Endothelial cell of umbilical vein (primary cell): ENCODE measurements around the gene JPT2. TPM values are rescaled to one million over a fixed set of nuclear protein-coding genes. Genes with fewer than 3 reads are reported as not detected.

Experiments used
- BruUV-seq: library from RNA; stranded (reverse); fragments of 400-500 nt; replicated peaks from 2 replicates; lab custom pipeline; 2021; lab: Mats Ljungman, UMichigan
- CTCF ChIA-PET: fragments of 300-600, 350-600 bp; sonication (Branson Sonifier 250); formaldehyde crosslinking; loops from one replicate; lab custom pipeline; 2021; ENCODE audit warnings: antibody characterized with exemption, inconsistent platforms; lab: Charles Lee
- POLR2A ChIA-PET: fragments of 300-600, 350-600 bp; sonication (Branson Sonifier 250); formaldehyde crosslinking; loops from one replicate; lab custom pipeline; 2021; ENCODE audit warnings: antibody characterized with exemption, inconsistent platforms; lab: Charles Lee
- DNase-seq: peaks from one replicate; pipeline ENCODE4 v3.0.0-alpha.2; 2011; ENCODE audit warnings: low read depth, low spot score
- FAIRE-seq: peaks from 2 replicates; lab custom pipeline; 2011; peaks lifted over from hg19 to GRCh38; lab: Jason Lieb, UNC
- H2AFZ ChIP-seq: 2 replicates; pipeline ENCODE4 v1.6.0; 2012; ENCODE audit warnings: low read depth, low read length, control low read depth, inconsistent platforms
- H3K27ac ChIP-seq: 2 replicates; pipeline ENCODE4 v1.5.1; 2011; ENCODE audit warnings: low read depth, mild to moderate bottlenecking, control low read depth, low read length, moderate library complexity; ENCODE audit not compliant: insufficient read depth
- H3K27me3 ChIP-seq, 2 experiments: 2 replicates each; pipeline versions ENCODE4 v1.6.0 to v1.6.1; 2011; ENCODE audit warnings: low read length in 2 of 2, mixed read lengths in 1 of 2; ENCODE audit not compliant: control insufficient read depth in 2 of 2, insufficient read depth in 2 of 2
- H3K36me3 ChIP-seq, 2 experiments: 2 replicates in 1 of 2; 3 replicates in 1 of 2; pipeline ENCODE4 v1.5.1; 2011; ENCODE audit warnings: low read length in 2 of 2, mild to moderate bottlenecking in 1 of 2, moderate library complexity in 1 of 2; ENCODE audit not compliant: control insufficient read depth in 2 of 2, insufficient read depth in 2 of 2; ENCODE audit errors: extremely low read depth in 1 of 2
- H3K4me1 ChIP-seq: 3 replicates; pipeline ENCODE4 v1.5.1; 2011; ENCODE audit warnings: mild to moderate bottlenecking, low read length; ENCODE audit not compliant: control insufficient read depth, insufficient read depth; ENCODE audit errors: extremely low read depth
- H3K4me2 ChIP-seq: 2 replicates; pipeline ENCODE4 v1.6.1; 2011; ENCODE audit warnings: low read length, control low read depth, mixed read lengths; ENCODE audit not compliant: insufficient read depth
- H3K4me3 ChIP-seq, 3 experiments: fragments of 200-600 bp in 1 of 3; sonication (generic), shearing (Covaris generic) in 1 of 3; replicated peaks in 1 of 3; 2 replicates each; pipeline ENCODE4 v1.5.1; 2011 to 2016; ENCODE audit warnings: control low read depth in 3 of 3, low read length in 3 of 3, mild to moderate bottlenecking in 2 of 3, inconsistent platforms in 1 of 3, low read depth in 1 of 3, moderate library complexity in 1 of 3; ENCODE audit not compliant: insufficient read depth in 1 of 3
- H3K79me2 ChIP-seq: 2 replicates; pipeline ENCODE4 v1.6.0; 2012; ENCODE audit warnings: low read length, inconsistent platforms; ENCODE audit not compliant: control insufficient read depth, insufficient read depth
- H3K9ac ChIP-seq: replicated peaks from 2 replicates; pipeline ENCODE3; 2011; ENCODE audit warnings: low read length, control low read depth; ENCODE audit not compliant: insufficient read depth; ENCODE audit errors: extremely low read depth
- H3K9me1 ChIP-seq: replicated peaks from 3 replicates; pipeline ENCODE4 v1.6.0; 2011; ENCODE audit warnings: mild to moderate bottlenecking, low read length; ENCODE audit not compliant: control insufficient read depth, insufficient read depth; ENCODE audit errors: extremely low read depth
- H3K9me3 ChIP-seq: replicated peaks from 2 replicates; pipeline ENCODE4 v1.5.1; 2012; ENCODE audit warnings: low read length, inconsistent platforms; ENCODE audit not compliant: control insufficient read depth, insufficient read depth
- H4K20me1 ChIP-seq: replicated peaks from 2 replicates; pipeline ENCODE3; 2011; ENCODE audit warnings: mild to moderate bottlenecking, low read length; ENCODE audit not compliant: control insufficient read depth, insufficient read depth; ENCODE audit errors: extremely low read depth
- EZH2 ChIP-seq: IDR thresholded peaks from 2 replicates; pipeline ENCODE4 v1.6.1; 2012; ENCODE audit warnings: borderline replicate concordance, low read depth, mild to moderate bottlenecking, moderate library complexity, low read length, inconsistent platforms; ENCODE audit not compliant: severe bottlenecking
- FOS ChIP-seq: IDR thresholded peaks from 2 replicates; pipeline ENCODE4 v1.6.1; 2011; ENCODE audit warnings: mild to moderate bottlenecking, low read length, moderate library complexity, borderline replicate concordance; ENCODE audit not compliant: insufficient read depth
- GATA2 ChIP-seq: IDR thresholded peaks from 2 replicates; pipeline ENCODE4 v1.7.0; 2011; ENCODE audit warnings: low read depth, mild to moderate bottlenecking, moderate library complexity, mixed read lengths, low read length; ENCODE audit not compliant: insufficient read length, insufficient read depth
- JUN ChIP-seq: IDR thresholded peaks from 2 replicates; pipeline ENCODE4 v1.6.1; 2011; ENCODE audit warnings: borderline replicate concordance, low read depth; ENCODE audit not compliant: insufficient read length, insufficient read depth
- MYC ChIP-seq: IDR thresholded peaks from one replicate; pipeline ENCODE4 v1.6.1; 2011; ENCODE audit warnings: mild to moderate bottlenecking, low read depth, low read length
- POLR2A ChIP-seq: IDR thresholded peaks from 2 replicates; pipeline ENCODE4 v1.6.1; 2012; ENCODE audit warnings: low read depth, mild to moderate bottlenecking, control low read depth, low read length
- POLR2AphosphoS5 ChIP-seq: IDR thresholded peaks from 2 replicates; pipeline ENCODE4 v1.6.1; 2012; ENCODE audit warnings: low read depth, mild to moderate bottlenecking, control low read depth, low read length, moderate library complexity; ENCODE audit not compliant: insufficient read depth
- dilution Hi-C: fragments of 300-500 bp; cut with MboI; formaldehyde crosslinking; loops from one replicate; pipeline ENCODE4 v1.15.0; 2019; ENCODE audit warnings: low sequenced_read_pairs; ENCODE audit not compliant: extremely low pct_ligation_motif_present
- intact Hi-C: fragments of 100-400 bp; cut with micrococcal nuclease; formaldehyde crosslinking; loops from one replicate; pipeline ENCODE4 v1.10.0; 2022
- polyA plus RNA-seq, 4 experiments: library from polyadenylated mRNA; depleted of rRNA in 3 of 4; stranded (reverse) in 3 of 4; unstranded in 1 of 4; fragments of >200 nt; gene quantifications; 2 replicates each; pipeline versions ENCODE4 v1.2.1 to v1.2.3, GENCODE V29; 2011 to 2012; ENCODE audit warnings: missing spikeins in 1 of 4
- total RNA-seq: library from RNA; stranded (reverse); gene quantifications from 2 replicates; pipeline ENCODE4 v1.2.3, GENCODE V29; 2021
- TF ChIP-seq, protein P1 (sequence below), 2 donors: IDR thresholded peaks; 1 replicate in 1 of 2; 2 replicates in 1 of 2; pipeline ENCODE4 v1.5.1; 2011; ENCODE audit warnings: low read length in 2 of 2, mild to moderate bottlenecking in 2 of 2, moderate library complexity in 2 of 2, control low read depth in 1 of 2, inconsistent platforms in 1 of 2, low read depth in 1 of 2; ENCODE audit not compliant: insufficient read depth in 1 of 2; ENCODE audit errors: extremely low read depth in 1 of 2
- TF ChIP-seq, protein P2 (sequence below): IDR thresholded peaks from 2 replicates; pipeline ENCODE4 v1.6.1; 2011; ENCODE audit not compliant: insufficient read depth, insufficient read length

The JPT2 gene
- total and polyA plus RNA-seq, 2 donors (not counting 3 experiments of a cell fraction or from before 2014, with no cell fraction given), result 35.8 to 93.3 TPM

DNA sequence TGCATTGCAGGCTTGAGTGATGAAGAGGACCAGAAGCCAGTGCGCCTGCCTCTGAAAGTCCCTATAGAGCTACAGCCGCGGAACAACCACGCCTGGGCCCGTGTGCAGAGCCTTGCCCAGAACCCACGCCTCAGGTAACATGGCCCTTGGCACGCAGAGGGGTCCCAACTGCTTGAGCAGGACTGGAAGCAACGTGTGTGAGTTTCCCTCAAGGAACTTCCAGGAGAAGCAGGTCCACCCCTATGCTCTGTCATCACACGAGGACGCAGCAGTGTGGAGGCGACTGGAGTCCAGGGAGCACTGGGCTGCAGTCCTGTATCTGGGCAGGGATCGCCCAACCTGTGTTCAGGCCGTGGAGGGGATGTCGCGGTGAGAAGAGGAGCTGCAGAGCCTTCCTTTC lies 25.1 kb upstream of the JPT2 start:
- H3K9me3 ChIP-seq, result no peaks in the 10 kb centered on the region
- dilution Hi-C loops (no loop called here), intact Hi-C loops (no loop called here)
- H3K9ac ChIP-seq, result no peak overlapping the region
- H2AFZ ChIP-seq, result no peak overlapping the region
- no peak for TF ChIP-seq FOS
- no peak for TF ChIP-seq JUN
- TF ChIP-seq, protein P1, sequence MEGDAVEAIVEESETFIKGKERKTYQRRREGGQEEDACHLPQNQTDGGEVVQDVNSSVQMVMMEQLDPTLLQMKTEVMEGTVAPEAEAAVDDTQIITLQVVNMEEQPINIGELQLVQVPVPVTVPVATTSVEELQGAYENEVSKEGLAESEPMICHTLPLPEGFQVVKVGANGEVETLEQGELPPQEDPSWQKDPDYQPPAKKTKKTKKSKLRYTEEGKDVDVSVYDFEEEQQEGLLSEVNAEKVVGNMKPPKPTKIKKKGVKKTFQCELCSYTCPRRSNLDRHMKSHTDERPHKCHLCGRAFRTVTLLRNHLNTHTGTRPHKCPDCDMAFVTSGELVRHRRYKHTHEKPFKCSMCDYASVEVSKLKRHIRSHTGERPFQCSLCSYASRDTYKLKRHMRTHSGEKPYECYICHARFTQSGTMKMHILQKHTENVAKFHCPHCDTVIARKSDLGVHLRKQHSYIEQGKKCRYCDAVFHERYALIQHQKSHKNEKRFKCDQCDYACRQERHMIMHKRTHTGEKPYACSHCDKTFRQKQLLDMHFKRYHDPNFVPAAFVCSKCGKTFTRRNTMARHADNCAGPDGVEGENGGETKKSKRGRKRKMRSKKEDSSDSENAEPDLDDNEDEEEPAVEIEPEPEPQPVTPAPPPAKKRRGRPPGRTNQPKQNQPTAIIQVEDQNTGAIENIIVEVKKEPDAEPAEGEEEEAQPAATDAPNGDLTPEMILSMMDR (IDR thresholded peaks at IDR 0.05; ENCODE audit: extremely low read depth in 1 of 2, insufficient read depth in 1 of 2, low read depth in 1 of 2, low read length in 2 of 2), result no peak
- no peak for TF ChIP-seq POLR2A
- ChIA-PET CTCF (interaction anchor here (1.0 kb wide), 1 partner anchor 16 kb away, joined by 4 read pairs; no protein-coding TSS in a partner anchor), POLR2A (no interaction called here)
- H4K20me1 ChIP-seq, result no peaks in the 10 kb centered on the region
- no peak overlapping the region for H3K4me2 ChIP-seq
- H3K27ac ChIP-seq, result no peak overlapping the region
- DNase-seq (no peak), FAIRE-seq (no peak)
- no peaks in the 10 kb centered on the region for H3K27me3 ChIP-seq
- no peak overlapping the region for H3K4me3 ChIP-seq
- no peaks in the 10 kb centered on the region for H3K4me1 ChIP-seq
- no peaks in the 10 kb centered on the region for H3K9me1 ChIP-seq
- no peaks in the 10 kb centered on the region for H3K79me2 ChIP-seq
- peaks cover 8 to 49% of the 10 kb centered on the region in 2 experiments for H3K36me3 ChIP-seq
- no TSS peak for BruUV-seq

DNA sequence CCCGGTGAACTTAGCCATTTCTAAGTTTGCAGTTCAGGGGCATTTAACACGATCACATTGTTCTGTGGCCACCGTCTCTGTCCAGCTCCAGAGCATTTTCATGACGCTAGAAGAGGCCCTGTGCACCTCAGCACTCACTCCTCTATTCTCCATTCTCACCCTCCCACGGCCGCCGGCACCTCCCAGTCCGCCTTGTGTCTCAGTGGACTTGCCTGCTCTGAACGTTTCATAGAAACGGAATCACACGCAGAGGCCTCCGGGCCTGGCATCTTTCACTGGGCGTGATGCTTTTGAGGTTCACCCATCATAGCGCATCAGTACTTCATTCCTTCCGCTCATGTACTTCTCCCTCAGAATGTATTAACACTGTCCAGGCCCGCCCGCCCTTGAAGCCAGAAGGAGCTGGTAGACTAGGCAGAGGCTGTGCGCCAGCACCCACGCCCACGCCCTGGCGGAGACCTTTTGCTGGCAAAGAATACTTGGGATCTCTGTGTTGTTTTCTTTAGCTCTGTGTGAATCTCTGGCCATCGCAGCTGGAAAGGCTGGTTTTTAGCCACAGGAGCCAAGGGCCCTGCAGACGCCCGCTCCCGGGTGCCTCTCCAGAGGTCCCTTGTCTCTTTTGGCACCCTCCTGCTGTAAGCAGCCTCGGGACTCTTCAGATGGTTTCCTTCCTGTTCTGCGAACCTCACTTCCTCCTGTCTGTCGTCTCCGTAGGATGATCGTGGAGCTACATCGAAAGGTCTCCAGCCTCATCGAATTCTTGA lies 23.4 kb upstream of the JPT2 start:
- BruUV-seq, result no TSS peak
- DNase-seq, result no peak
- Histone ChIP-seq H2AFZ (no peak overlapping the region), H3K27ac (no peak overlapping the region), H3K9me3 (no peaks in the 10 kb centered on the region), H3K27me3 (no peaks in the 10 kb centered on the region), H3K79me2 (no peaks in the 10 kb centered on the region), H3K36me3 (peaks cover 9 to 53% of the 10 kb centered on the region in 2 experiments), H3K9ac (no peak overlapping the region), H3K4me1 (peaks cover 8% of the 10 kb centered on the region), H3K9me1 (no peaks in the 10 kb centered on the region), H4K20me1 (no peaks in the 10 kb centered on the region), H3K4me2 (no peak overlapping the region), H3K4me3 (no peak overlapping the region)
- ChIA-PET POLR2A (no interaction called here), CTCF (interaction anchor here (0.9 kb wide), 1 partner anchor 51 kb away, joined by 3 read pairs; the partner anchor contains the start of gene MAPK8IP3)
- TF ChIP-seq FOS, result no peak
- TF ChIP-seq GATA2, result no peak
- no peak for TF ChIP-seq EZH2
- no peak for TF ChIP-seq POLR2A
- TF ChIP-seq POLR2AphosphoS5, result no peak
- no peak for TF ChIP-seq MYC
- TF ChIP-seq, protein P1 (IDR thresholded peaks at IDR 0.05; ENCODE audit: extremely low read depth in 1 of 2, insufficient read depth in 1 of 2, low read depth in 1 of 2, low read length in 2 of 2), result no peak
- TF ChIP-seq, protein P2, sequence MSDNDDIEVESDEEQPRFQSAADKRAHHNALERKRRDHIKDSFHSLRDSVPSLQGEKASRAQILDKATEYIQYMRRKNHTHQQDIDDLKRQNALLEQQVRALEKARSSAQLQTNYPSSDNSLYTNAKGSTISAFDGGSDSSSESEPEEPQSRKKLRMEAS, result no peak
- TF ChIP-seq JUN, result no peak
- intact Hi-C loops (no loop called here), dilution Hi-C loops (no loop called here)
- no peak for FAIRE-seq
